ENCODE data around the gene GALNTL6. TPM values are rescaled to one million over a fixed set of nuclear protein-coding genes. Genes with fewer than 3 reads are reported as not detected.

GALNTL6 gene
- total and polyA plus RNA-seq, 7 donors, result 0.14 to 2.5 (median 0.42) TPM; not detected in 1

DNA sequence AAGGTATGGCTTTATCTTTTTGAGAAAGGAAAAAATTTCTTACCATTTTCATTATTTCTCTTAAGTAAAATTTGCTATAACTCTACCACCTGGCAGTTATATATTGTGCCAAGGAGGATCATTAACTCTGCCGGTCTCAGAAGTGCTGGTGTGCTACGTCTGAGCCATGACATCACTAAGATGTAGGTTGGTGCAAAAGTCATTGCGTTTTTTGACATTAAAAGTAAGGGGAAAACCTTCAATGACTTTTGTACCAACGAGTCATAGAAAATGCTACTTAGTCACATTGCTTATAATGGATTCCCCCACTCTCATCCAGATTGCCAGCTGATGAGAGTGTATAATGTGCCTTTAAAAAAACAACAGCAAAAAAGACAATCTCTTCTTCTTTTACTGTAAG, 786.4 kb downstream of the GALNTL6 start:
- 86 to 87% methylated on average over 4 of the region's 4 CpGs for WGBS, 2 donors
- intact Hi-C loops (cut with DNase I), result no loop called here

GRCh38 chr4:172601195-172601594, 788.0 kb downstream of the GALNTL6 start:
- TF ChIP-seq POLR2A (IDR thresholded peaks at IDR 0.05), result no peak
- TF ChIP-seq, protein P1, sequence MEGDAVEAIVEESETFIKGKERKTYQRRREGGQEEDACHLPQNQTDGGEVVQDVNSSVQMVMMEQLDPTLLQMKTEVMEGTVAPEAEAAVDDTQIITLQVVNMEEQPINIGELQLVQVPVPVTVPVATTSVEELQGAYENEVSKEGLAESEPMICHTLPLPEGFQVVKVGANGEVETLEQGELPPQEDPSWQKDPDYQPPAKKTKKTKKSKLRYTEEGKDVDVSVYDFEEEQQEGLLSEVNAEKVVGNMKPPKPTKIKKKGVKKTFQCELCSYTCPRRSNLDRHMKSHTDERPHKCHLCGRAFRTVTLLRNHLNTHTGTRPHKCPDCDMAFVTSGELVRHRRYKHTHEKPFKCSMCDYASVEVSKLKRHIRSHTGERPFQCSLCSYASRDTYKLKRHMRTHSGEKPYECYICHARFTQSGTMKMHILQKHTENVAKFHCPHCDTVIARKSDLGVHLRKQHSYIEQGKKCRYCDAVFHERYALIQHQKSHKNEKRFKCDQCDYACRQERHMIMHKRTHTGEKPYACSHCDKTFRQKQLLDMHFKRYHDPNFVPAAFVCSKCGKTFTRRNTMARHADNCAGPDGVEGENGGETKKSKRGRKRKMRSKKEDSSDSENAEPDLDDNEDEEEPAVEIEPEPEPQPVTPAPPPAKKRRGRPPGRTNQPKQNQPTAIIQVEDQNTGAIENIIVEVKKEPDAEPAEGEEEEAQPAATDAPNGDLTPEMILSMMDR (IDR thresholded peaks at IDR 0.05), result no peak
- no peak for TF ChIP-seq POLR2AphosphoS5 (IDR thresholded peaks at IDR 0.05)
- no peak for TF ChIP-seq EP300 (IDR thresholded peaks at IDR 0.05)
- H3K27me3 ChIP-seq, result no peaks in the 10 kb centered on the region
- DNase-seq, result no peak
- intact Hi-C loops (cut with DNase I), result no loop called here
- H3K4me3 ChIP-seq, result no peak overlapping the region
- no peaks in the 10 kb centered on the region for H3K36me3 ChIP-seq
- no peaks in the 10 kb centered on the region for H3K9me3 ChIP-seq
- 77 to 86% methylated on average over 2 of the region's 2 CpGs for WGBS, 2 donors
- no peak overlapping the region for H3K27ac ChIP-seq
- H3K4me1 ChIP-seq, result no peaks in the 10 kb centered on the region

More for the DNA sequence above, 786.4 kb downstream of the GALNTL6 start:
- no peaks in the 10 kb centered on the region for H3K9me3 ChIP-seq
- H3K27ac ChIP-seq, result no peak overlapping the region
- no peaks in the 10 kb centered on the region for H3K4me1 ChIP-seq
- TF ChIP-seq, protein P1 (IDR thresholded peaks at IDR 0.05), result no peak
- TF ChIP-seq POLR2AphosphoS5 (IDR thresholded peaks at IDR 0.05) (no peak), POLR2A (IDR thresholded peaks at IDR 0.05) (no peak), EP300 (IDR thresholded peaks at IDR 0.05) (no peak)
- DNase-seq, result no peak
- no peak overlapping the region for H3K4me3 ChIP-seq
- H3K36me3 ChIP-seq, result no peaks in the 10 kb centered on the region
- H3K27me3 ChIP-seq, result no peaks in the 10 kb centered on the region

- TF ChIP-seq POLR2A (IDR thresholded peaks at IDR 0.05) (no peak), POLR2AphosphoS5 (IDR thresholded peaks at IDR 0.05) (no peak), EP300 (IDR thresholded peaks at IDR 0.05) (no peak)
- TF ChIP-seq, protein P1 (IDR thresholded peaks at IDR 0.05), result no peak
- H3K27ac ChIP-seq, result no peak overlapping the region
- H3K4me3 ChIP-seq, result no peak overlapping the region
- no peaks in the 10 kb centered on the region for H3K4me1 ChIP-seq
- no peaks in the 10 kb centered on the region for H3K9me3 ChIP-seq
- intact Hi-C loops (cut with DNase I), result no loop called here
- WGBS, 2 donors, result 91% methylated on average over 5 of the region's 5 CpGs
- no peak for DNase-seq
- H3K36me3 ChIP-seq, result no peaks in the 10 kb centered on the region
- no peaks in the 10 kb centered on the region for H3K27me3 ChIP-seq
Measured at GRCh38 chr4:172619218-172619617, 806.0 kb downstream of the GALNTL6 start.

- no peak overlapping the region for H3K4me3 ChIP-seq
- no peaks in the 10 kb centered on the region for H3K36me3 ChIP-seq
- H3K4me1 ChIP-seq, result no peaks in the 10 kb centered on the region
- DNase-seq, result no peak
- H3K27me3 ChIP-seq, result no peaks in the 10 kb centered on the region
- H3K9me3 ChIP-seq, result no peaks in the 10 kb centered on the region
- 51 to 75% methylated on average over 2 of the region's 2 CpGs for WGBS, 2 donors
- TF ChIP-seq, protein P1 (IDR thresholded peaks at IDR 0.05), result no peak
- TF ChIP-seq POLR2AphosphoS5 (IDR thresholded peaks at IDR 0.05) (no peak), POLR2A (IDR thresholded peaks at IDR 0.05) (no peak), EP300 (IDR thresholded peaks at IDR 0.05) (no peak)
- H3K27ac ChIP-seq, result no peak overlapping the region
- intact Hi-C loops (cut with DNase I), result no loop called here
Measured at GRCh38 chr4:172619798-172620197, 806.6 kb downstream of the GALNTL6 start.

- no peak for DNase-seq
- no peak overlapping the region for H3K27ac ChIP-seq
- WGBS, 2 donors, result 67 to 71% methylated on average over 3 of the region's 3 CpGs
- no peaks in the 10 kb centered on the region for H3K27me3 ChIP-seq
- intact Hi-C loops (cut with DNase I), result no loop called here
- H3K9me3 ChIP-seq, result no peaks in the 10 kb centered on the region
- no peak overlapping the region for H3K4me3 ChIP-seq
- no peak for TF ChIP-seq EP300 (IDR thresholded peaks at IDR 0.05)
- H3K4me1 ChIP-seq, result no peaks in the 10 kb centered on the region
- no peaks in the 10 kb centered on the region for H3K36me3 ChIP-seq
Measured at GRCh38 chr4:172628263-172628662, 815.1 kb downstream of the GALNTL6 start.
